GM10847 (cell line): ENCODE data around the gene GABRR3.

ENCODE experiments used
- POLR2A ChIP-seq: IDR thresholded peaks from 2 replicates; pipeline ENCODE4 v1.6.1; 2011; ENCODE audit not compliant: insufficient read length; ENCODE audit errors: extremely low read depth

GABRR3 gene

GRCh38 chr3:98026425-98027084 lies 8.6 kb downstream of the GABRR3 start:
- no peak for TF ChIP-seq POLR2A

GRCh38 chr3:98025392-98025945 lies 9.6 kb downstream of the GABRR3 start:
- no peak for TF ChIP-seq POLR2A

- no peak for TF ChIP-seq POLR2A
Observed at GRCh38 chr3:98022978-98023820, 11.9 kb downstream of the GABRR3 start.

GRCh38 chr3:98021830-98022560 lies 13.1 kb downstream of the GABRR3 start:
- no peak for TF ChIP-seq POLR2A

- TF ChIP-seq POLR2A: no peak
Observed at GRCh38 chr3:98020412-98020811, 14.7 kb downstream of the GABRR3 start.

- TF ChIP-seq POLR2A: no peak
Observed at GRCh38 chr3:98018301-98018700, 16.8 kb downstream of the GABRR3 start.

- TF ChIP-seq POLR2A: no peak
Observed at GRCh38 chr3:98014268-98014585, 20.9 kb downstream of the GABRR3 start.

- TF ChIP-seq POLR2A: no peak
Observed at GRCh38 chr3:98013411-98014267, 21.5 kb downstream of the GABRR3 start.

- TF ChIP-seq POLR2A: no peak
Observed at GRCh38 chr3:98012979-98013378, 22.1 kb downstream of the GABRR3 start.

- TF ChIP-seq POLR2A: no peak
Observed at GRCh38 chr3:98010194-98010882, 24.8 kb downstream of the GABRR3 start.

GRCh38 chr3:98008855-98009254 lies 26.3 kb downstream of the GABRR3 start:
- no peak for TF ChIP-seq POLR2A

- TF ChIP-seq POLR2A: no peak
Observed at GRCh38 chr3:98005438-98005837, 29.7 kb downstream of the GABRR3 start.

- TF ChIP-seq POLR2A: no peak
Observed at GRCh38 chr3:98004721-98005120, 30.4 kb downstream of the GABRR3 start.

- no peak for TF ChIP-seq POLR2A
Observed at GRCh38 chr3:98003306-98003969, 31.7 kb downstream of the GABRR3 start.
